Mammary epithelial cell (primary cell): ENCODE data around the gene CPEB2.

Source experiments
- CTCF ChIP-seq, 2 donors: IDR thresholded peaks in 1 of 2; conservative IDR thresholded peaks in 1 of 2; 2 replicates each; pipeline ENCODE4 v1.5.1; 2011 to 2012; ENCODE audit warnings: inconsistent platforms in 2 of 2, low read length in 2 of 2, mild to moderate bottlenecking in 2 of 2, control low read depth in 1 of 2, low read depth in 1 of 2; ENCODE audit not compliant: insufficient read depth in 1 of 2; ENCODE audit errors: extremely low read depth in 1 of 2
- EZH2 ChIP-seq: IDR thresholded peaks from 2 replicates; pipeline ENCODE4 v1.6.1; 2012; ENCODE audit warnings: low read length, inconsistent platforms, borderline replicate concordance

GRCh38 chr4:15040916-15041463 lies 38.7 kb downstream of the CPEB2 start:
- TF ChIP-seq CTCF (conservative IDR thresholded peaks at IDR 0.05 in 1 of 2, IDR thresholded peaks at IDR 0.05 in 1 of 2; ENCODE audit: extremely low read depth in 1 of 2, insufficient read depth in 1 of 2, low read depth in 1 of 2, low read length in 2 of 2) (no peak), EZH2 (no peak)
